Sigmoid colon (tissue), 7 donors: Measurements from ENCODE around the gene ADAMTSL1. TPM values are rescaled to one million over a fixed set of nuclear protein-coding genes. Genes with fewer than 3 reads are reported as not detected.
A peak's percentile ranks its signal among the peaks of the same experiment; 100 is the strongest.

Experiments
- DNase-seq: peaks from one replicate; pipeline ENCODE4 v3.0.0-alpha.2; 2019
- H3K27ac ChIP-seq, 4 donors: fragments of 200-600 bp; sonication (generic); one replicate each; pipeline ENCODE4 v1.5.1; 2016 to 2019; ENCODE audit warnings: mild to moderate bottlenecking in 1 of 4
- H3K27me3 ChIP-seq, 3 donors: fragments of 200-600 bp; sonication (generic); one replicate each; pipeline ENCODE4 v1.5.1; 2019; ENCODE audit warnings: mild to moderate bottlenecking in 1 of 3
- H3K36me3 ChIP-seq, 4 donors: fragments of 200-600 bp; sonication (generic); one replicate each; pipeline ENCODE4 v1.5.1; 2016 to 2019
- H3K4me1 ChIP-seq, 4 donors: fragments of 200-600 bp; sonication (generic); one replicate each; pipeline ENCODE4 v1.5.1; 2017 to 2019
- H3K4me3 ChIP-seq, 4 donors: fragments of 200-600 bp; sonication (generic); one replicate each; pipeline ENCODE4 v1.5.1; 2017 to 2019; ENCODE audit warnings: mild to moderate bottlenecking in 2 of 4, moderate library complexity in 1 of 4
- H3K9me3 ChIP-seq, 4 donors: fragments of 200-600 bp in 3 of 4; sonication (generic) in 3 of 4; one replicate each; pipeline versions ENCODE4 v1.5.1 to v1.6.1; 2013 to 2019
- CTCF ChIP-seq, 4 experiments: fragments of 450-650 bp in 3 of 4; fragments of 200-600 bp in 1 of 4; IDR thresholded peaks; one replicate each; pipeline ENCODE4 v1.5.1; 2016 to 2019; ENCODE audit warnings: antibody characterized with exemption in 4 of 4, mild to moderate bottlenecking in 3 of 4, moderate library complexity in 2 of 4
- EP300 ChIP-seq, 4 donors: sonication (generic); formaldehyde crosslinking; IDR thresholded peaks; one replicate each; pipeline ENCODE4 v1.6.1; 2017; ENCODE audit warnings: antibody characterized with exemption in 4 of 4
- POLR2A ChIP-seq, 2 donors: fragments of 450-650 bp; IDR thresholded peaks; one replicate each; pipeline ENCODE4 v1.6.1; 2016; ENCODE audit warnings: antibody characterized with exemption in 2 of 2, mild to moderate bottlenecking in 2 of 2, moderate library complexity in 2 of 2
- POLR2AphosphoS5 ChIP-seq, 4 donors: sonication (generic); formaldehyde crosslinking; IDR thresholded peaks; one replicate each; pipeline ENCODE4 v1.6.1; 2017; ENCODE audit warnings: antibody characterized with exemption in 4 of 4
- WGBS, 2 donors: extraction: QIAGEN DNeasy Blood & Tissue Kit; methylation state at CpG; one replicate each; pipeline ENCODE4 v1.1.7; 2013; 5-methylcytosine and 5-hydroxymethylcytosine counted together
- intact Hi-C: fragments of 100-400 bp; cut with DNase I; formaldehyde crosslinking; loops from one replicate; pipeline ENCODE4 v1.15.1; 2023
- polyA plus RNA-seq, 3 donors: library from polyadenylated mRNA; stranded (reverse); fragments of 200-250 nt; gene quantifications; one replicate each; pipeline ENCODE4 v1.2.3, GENCODE V29; 2013
- total RNA-seq, 4 donors: library from RNA; depleted of rRNA; stranded (reverse); fragments of >200 nt; gene quantifications; one replicate each; pipeline ENCODE4 v1.1.0, GENCODE V29; 2016
- donor health status: healthy with polysubstance abuse.
- donor health status: Bipolar disorder and iron deficiency.
- donor health status: healthy.

ADAMTSL1 gene
- total and polyA plus RNA-seq, 7 donors: 1.4 to 13.6 (median 6.5) TPM

- H3K27me3 ChIP-seq: no peaks in the 10 kb centered on the region
- no peak overlapping the region for H3K27ac ChIP-seq
- H3K4me1 ChIP-seq: peaks cover 0 to 16% (median 14%) of the 10 kb centered on the region in 4 donors
- H3K36me3 ChIP-seq: no peaks in the 10 kb centered on the region
- no peak overlapping the region for H3K4me3 ChIP-seq
- TF ChIP-seq CTCF (IDR thresholded peaks at IDR 0.05) (no peak), POLR2AphosphoS5 (IDR thresholded peaks at IDR 0.05) (no peak), POLR2A (IDR thresholded peaks at IDR 0.05) (no peak), EP300 (IDR thresholded peaks at IDR 0.05) (no peak)
- H3K9me3 ChIP-seq: no peaks in the 10 kb centered on the region
- DNase-seq: no peak
- intact Hi-C loops: no loop called here
- WGBS, 2 donors: 75% methylated on average over 1 of the region's 1 CpG
Measured at GRCh38 chr9:18678821-18679590, 205.1 kb downstream of the ADAMTSL1 start.

DNA sequence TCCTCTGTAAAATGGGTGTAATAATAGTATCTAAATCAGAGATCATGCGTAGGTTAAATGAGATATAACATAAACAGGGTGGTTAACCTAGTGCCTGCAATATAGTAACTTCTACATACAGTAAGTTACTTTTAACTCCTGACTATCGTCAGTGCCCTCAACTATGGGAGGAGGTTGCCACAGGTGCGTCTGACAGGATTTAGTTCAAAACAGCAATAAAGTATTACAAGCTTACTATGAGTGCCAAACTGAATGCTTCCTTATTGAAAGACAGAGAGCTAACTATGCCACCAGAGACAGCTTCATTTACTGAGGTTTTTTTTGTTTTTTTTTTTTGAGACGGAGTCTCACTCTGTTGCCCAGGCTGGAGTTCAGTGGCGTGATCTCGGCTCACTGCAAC, 209.0 kb downstream of the ADAMTSL1 start:
- 19 to 64% methylated on average over 6 of the region's 6 CpGs for WGBS, 2 donors
- Histone ChIP-seq H3K9me3 (no peaks in the 10 kb centered on the region), H3K27ac (peak overlapping the region in 3 of 4 donors; percentile 68 to 76 (median 76)), H3K27me3 (no peaks in the 10 kb centered on the region), H3K4me3 (no peak overlapping the region), H3K36me3 (no peaks in the 10 kb centered on the region), H3K4me1 (peaks cover 0 to 35% (median 27%) of the 10 kb centered on the region in 4 donors)
- TF ChIP-seq POLR2A (IDR thresholded peaks at IDR 0.05): no peak
- no peak for TF ChIP-seq EP300 (IDR thresholded peaks at IDR 0.05)
- no peak for TF ChIP-seq CTCF (IDR thresholded peaks at IDR 0.05)
- TF ChIP-seq POLR2AphosphoS5 (IDR thresholded peaks at IDR 0.05): no peak
- DNase-seq: no peak
- intact Hi-C loops: loop anchor here (10.0 kb wide), 3 partner anchors 92 to 428 kb away; no protein-coding TSS in a partner anchor

DNA sequence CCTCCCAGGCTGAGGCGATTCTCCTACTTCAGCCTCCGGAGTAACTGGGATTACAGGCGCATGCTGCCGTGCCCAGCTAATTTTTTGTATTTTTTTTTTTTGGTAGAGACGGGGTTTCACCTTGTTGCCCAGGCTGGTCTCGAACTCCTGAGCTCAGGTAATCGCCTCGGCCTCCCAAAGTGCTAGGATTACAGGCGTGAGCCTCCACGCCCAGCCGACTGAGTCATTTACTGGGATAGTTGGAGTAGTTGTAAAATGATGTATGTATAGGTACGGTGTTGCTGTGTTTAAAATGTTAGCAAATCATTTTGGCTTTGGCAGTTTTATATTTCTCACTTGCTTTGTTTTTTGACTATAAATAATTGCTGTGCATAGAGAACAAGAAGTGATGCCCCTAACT, 209.4 kb downstream of the ADAMTSL1 start:
- H3K4me1 ChIP-seq: peaks cover 0 to 35% (median 27%) of the 10 kb centered on the region in 4 donors
- TF ChIP-seq POLR2A (IDR thresholded peaks at IDR 0.05): no peak
- peak in 1 of 4 donors; percentile 11 for TF ChIP-seq POLR2AphosphoS5 (IDR thresholded peaks at IDR 0.05)
- H3K9me3 ChIP-seq: no peaks in the 10 kb centered on the region
- peak overlapping the region; percentile 68 to 76 (median 72) for H3K27ac ChIP-seq
- H3K4me3 ChIP-seq: no peak overlapping the region
- no peaks in the 10 kb centered on the region for H3K36me3 ChIP-seq
- no peak for DNase-seq
- intact Hi-C loops: loop anchor here (10.0 kb wide), 3 partner anchors 91 to 429 kb away; no protein-coding TSS in a partner anchor
- WGBS, 2 donors: 18 to 73% methylated on average over 12 of the region's 12 CpGs
- no peaks in the 10 kb centered on the region for H3K27me3 ChIP-seq

DNA sequence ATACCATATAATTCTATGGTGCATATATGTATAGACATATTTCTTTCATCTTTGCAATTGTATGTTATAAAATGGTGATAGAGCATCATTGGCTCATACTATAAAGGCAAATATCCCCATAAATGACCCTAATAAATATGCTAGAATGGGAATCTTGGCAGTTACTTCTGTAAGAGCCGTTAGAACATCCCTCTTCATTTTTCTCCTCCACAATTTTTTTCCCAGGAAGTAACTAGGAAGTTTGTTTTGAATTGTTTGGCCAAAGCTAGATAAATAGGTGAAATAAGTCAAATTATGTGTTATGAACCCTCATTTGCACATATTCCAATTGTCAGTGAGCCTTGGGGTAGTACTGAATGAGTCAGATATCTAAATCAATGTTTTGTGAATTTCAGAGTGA, 209.9 kb downstream of the ADAMTSL1 start:
- intact Hi-C loops: loop anchor here (2.0 to 10.0 kb wide), 4 partner anchors 45 to 429 kb away; no protein-coding TSS in a partner anchor
- no peak for TF ChIP-seq CTCF (IDR thresholded peaks at IDR 0.05)
- no peak for TF ChIP-seq POLR2AphosphoS5 (IDR thresholded peaks at IDR 0.05)
- no peak for TF ChIP-seq EP300 (IDR thresholded peaks at IDR 0.05)
- TF ChIP-seq POLR2A (IDR thresholded peaks at IDR 0.05): no peak
- no peaks in the 10 kb centered on the region for H3K9me3 ChIP-seq
- no peaks in the 10 kb centered on the region for H3K36me3 ChIP-seq
- H3K27ac ChIP-seq: peak overlapping the region; percentile 68 to 76 (median 72)
- no peak for DNase-seq
- no peaks in the 10 kb centered on the region for H3K27me3 ChIP-seq
- no peak overlapping the region for H3K4me3 ChIP-seq
- 13 to 55% methylated on average over 1 of the region's 1 CpG for WGBS, 2 donors
- peaks cover 0 to 34% (median 25%) of the 10 kb centered on the region in 4 donors for H3K4me1 ChIP-seq

DNA sequence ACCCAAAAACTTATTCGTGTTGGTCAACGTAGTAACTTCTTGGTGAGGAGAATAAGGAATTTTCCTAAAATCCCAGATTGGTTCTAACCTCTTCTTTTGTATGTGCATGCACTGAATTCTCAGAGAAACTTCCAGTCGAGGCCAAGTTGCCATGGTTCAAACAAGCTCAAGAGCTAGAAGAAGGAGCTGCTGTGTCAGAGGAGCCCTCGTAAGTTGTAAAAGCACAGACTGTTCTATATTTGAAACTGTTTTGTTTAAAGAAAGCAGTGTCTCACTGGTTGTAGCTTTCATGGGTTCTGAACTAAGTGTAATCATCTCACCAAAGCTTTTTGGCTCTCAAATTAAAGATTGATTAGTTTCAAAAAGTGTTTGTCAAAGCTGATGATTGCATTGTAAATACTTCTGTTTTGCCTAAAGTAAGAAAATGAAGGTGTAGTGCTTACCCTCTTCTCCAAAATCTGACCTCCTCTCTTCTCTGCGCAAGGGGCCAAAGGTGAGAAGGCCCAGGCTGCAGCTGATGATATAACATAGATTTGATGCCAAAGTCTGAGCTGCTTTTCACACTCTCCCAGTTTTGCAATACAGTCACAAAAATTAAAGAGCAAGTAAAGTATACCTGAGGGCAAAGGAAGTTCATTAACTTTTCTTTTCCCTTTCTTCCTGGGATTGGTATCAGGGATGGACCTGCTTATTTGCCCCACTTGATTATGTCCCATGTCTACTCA, 210.8 kb downstream of the ADAMTSL1 start:
- Histone ChIP-seq H3K27ac (peak overlapping the region; percentile 68 to 76 (median 72)), H3K36me3 (no peaks in the 10 kb centered on the region), H3K9me3 (no peaks in the 10 kb centered on the region), H3K27me3 (no peaks in the 10 kb centered on the region), H3K4me3 (no peak overlapping the region), H3K4me1 (peaks cover 0 to 32% (median 20%) of the 10 kb centered on the region in 4 donors)
- no peak for TF ChIP-seq POLR2A (IDR thresholded peaks at IDR 0.05)
- TF ChIP-seq EP300 (IDR thresholded peaks at IDR 0.05): peak in 1 of 4 donors; percentile 51
- TF ChIP-seq POLR2AphosphoS5 (IDR thresholded peaks at IDR 0.05): peak in 2 of 4 donors; percentile 42 to 44
- peak; percentile 79 for DNase-seq
- intact Hi-C loops: loop anchor here (2.0 to 10.0 kb wide), 4 partner anchors 44 to 430 kb away; no protein-coding TSS in a partner anchor
- WGBS, 2 donors: 40 to 69% methylated on average over 5 of the region's 5 CpGs
